MM.1S (cell line): Measurements from ENCODE around the gene PIK3C3.

Experiments used
- DNase-seq: peaks from one replicate; pipeline ENCODE4 v3.0.0-alpha.2; 2015
- H2AFZ ChIP-seq: fragments of 300-600 bp; sonication (generic); 2 replicates; pipeline ENCODE4 v1.6.0; 2016; ENCODE audit warnings: antibody characterized with exemption, low read length
- H3F3A ChIP-seq: fragments of 300-600 bp; sonication (generic); 2 replicates; pipeline ENCODE4 v1.6.1; 2016; ENCODE audit warnings: mild to moderate bottlenecking, antibody characterized with exemption, low read length, moderate library complexity, mixed read lengths; ENCODE audit not compliant: insufficient read depth
- H3K27ac ChIP-seq: fragments of 300-600 bp; sonication (generic); 2 replicates; pipeline ENCODE4 v1.5.1; 2016; ENCODE audit warnings: mild to moderate bottlenecking, low read length
- H3K27me3 ChIP-seq: fragments of 300-600 bp; sonication (generic); replicated peaks from 2 replicates; pipeline ENCODE4 v1.6.0; 2016; ENCODE audit warnings: low read length; ENCODE audit not compliant: insufficient read depth
- H3K36me3 ChIP-seq: fragments of 300-600 bp; sonication (generic); replicated peaks from 2 replicates; pipeline ENCODE4 v1.6.1; 2016; ENCODE audit warnings: mild to moderate bottlenecking, low read length, mixed read lengths; ENCODE audit not compliant: insufficient read depth
- H3K4me1 ChIP-seq: fragments of 300-600 bp; sonication (generic); 2 replicates; pipeline ENCODE4 v1.6.1; 2016; ENCODE audit warnings: low read length, mixed read lengths
- H3K4me2 ChIP-seq: fragments of 300-600 bp; sonication (generic); 2 replicates; pipeline ENCODE4 v1.6.0; 2016; ENCODE audit warnings: low read depth, low read length
- H3K4me3 ChIP-seq: fragments of 300-600 bp; sonication (generic); 2 replicates; pipeline ENCODE4 v1.5.1; 2016; ENCODE audit warnings: low read length, mixed read lengths
- H3K79me2 ChIP-seq: fragments of 300-600 bp; sonication (generic); 2 replicates; pipeline ENCODE4 v1.6.1; 2016; ENCODE audit warnings: mixed run types, low read length, mixed read lengths
- H3K9ac ChIP-seq: fragments of 300-600 bp; sonication (generic); 2 replicates; pipeline ENCODE4 v1.6.1; 2016; ENCODE audit warnings: low read length, mixed read lengths
- H3K9me2 ChIP-seq: fragments of 300-600 bp; sonication (generic); replicated peaks from 2 replicates; pipeline ENCODE4 v1.6.1; 2016; ENCODE audit warnings: mild to moderate bottlenecking, low read length, mixed read lengths; ENCODE audit not compliant: insufficient read depth
- H3K9me3 ChIP-seq: fragments of 300-600 bp; sonication (generic); replicated peaks from 2 replicates; pipeline ENCODE4 v1.6.1; 2016; ENCODE audit warnings: mild to moderate bottlenecking, low read length, mixed read lengths; ENCODE audit not compliant: insufficient read depth
- H4K20me1 ChIP-seq: fragments of 300-600 bp; sonication (generic); 2 replicates; pipeline ENCODE4 v1.6.1; 2016; ENCODE audit warnings: mild to moderate bottlenecking, low read length, moderate library complexity, mixed read lengths; ENCODE audit not compliant: insufficient read depth
- EZH2 ChIP-seq: fragments of 300-600 bp; sonication (generic); optimal IDR thresholded peaks from 2 replicates; pipeline ENCODE3; 2017; ENCODE audit warnings: low read depth, mild to moderate bottlenecking, antibody characterized with exemption, low read length, mixed read lengths
- EZH2phosphoT487 ChIP-seq: fragments of 300-600 bp; sonication (generic); IDR thresholded peaks from 2 replicates; pipeline ENCODE4 v1.6.1; 2018; ENCODE audit warnings: antibody characterized with exemption, low read length
- TF ChIP-seq, protein P1 (sequence below): fragments of 300-600 bp; sonication (generic); IDR thresholded peaks from 2 replicates; pipeline ENCODE4 v1.5.1; 2016; ENCODE audit warnings: antibody characterized with exemption, low read length, mixed read lengths

Gene PIK3C3

DNA sequence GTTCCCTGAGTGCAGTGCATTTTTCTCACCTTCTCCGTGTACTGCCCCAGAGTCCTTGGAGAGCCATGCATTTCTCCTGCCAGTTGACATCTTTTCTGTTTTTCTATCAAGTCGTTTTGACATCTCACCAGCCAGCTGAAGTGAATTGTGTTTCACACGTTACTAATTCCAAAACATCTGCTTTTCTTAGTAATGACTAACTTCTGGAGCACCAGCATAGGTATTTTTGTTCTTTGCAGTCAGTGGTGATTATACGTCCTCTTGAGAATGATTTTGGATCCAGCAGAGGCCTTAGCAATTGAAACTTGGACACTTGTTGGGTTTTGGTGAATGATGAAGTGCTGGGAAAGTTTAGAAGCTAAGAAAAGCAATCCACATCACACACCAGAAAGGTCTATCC lies 112.5 kb downstream of the PIK3C3 start:
- Histone ChIP-seq H3K4me2 (no peak overlapping the region), H4K20me1 (no peaks in the 10 kb centered on the region), H3K27ac (no peak overlapping the region), H3K27me3 (no peaks in the 10 kb centered on the region), H3K36me3 (0 out of 2 replicates have a peak, but pooled peaks cover 2% of the 10 kb centered on the region), H3K4me3 (no peak overlapping the region), H3K9ac (no peak overlapping the region), H3K79me2 (no peaks in the 10 kb centered on the region), H2AFZ (no peak overlapping the region), H3K9me2 (no peaks in the 10 kb centered on the region), H3K9me3 (no peaks in the 10 kb centered on the region), H3F3A (no peaks in the 10 kb centered on the region), H3K4me1 (no peaks in the 10 kb centered on the region)
- no peak for DNase-seq
- no peak for TF ChIP-seq EZH2phosphoT487
- TF ChIP-seq, protein P1, sequence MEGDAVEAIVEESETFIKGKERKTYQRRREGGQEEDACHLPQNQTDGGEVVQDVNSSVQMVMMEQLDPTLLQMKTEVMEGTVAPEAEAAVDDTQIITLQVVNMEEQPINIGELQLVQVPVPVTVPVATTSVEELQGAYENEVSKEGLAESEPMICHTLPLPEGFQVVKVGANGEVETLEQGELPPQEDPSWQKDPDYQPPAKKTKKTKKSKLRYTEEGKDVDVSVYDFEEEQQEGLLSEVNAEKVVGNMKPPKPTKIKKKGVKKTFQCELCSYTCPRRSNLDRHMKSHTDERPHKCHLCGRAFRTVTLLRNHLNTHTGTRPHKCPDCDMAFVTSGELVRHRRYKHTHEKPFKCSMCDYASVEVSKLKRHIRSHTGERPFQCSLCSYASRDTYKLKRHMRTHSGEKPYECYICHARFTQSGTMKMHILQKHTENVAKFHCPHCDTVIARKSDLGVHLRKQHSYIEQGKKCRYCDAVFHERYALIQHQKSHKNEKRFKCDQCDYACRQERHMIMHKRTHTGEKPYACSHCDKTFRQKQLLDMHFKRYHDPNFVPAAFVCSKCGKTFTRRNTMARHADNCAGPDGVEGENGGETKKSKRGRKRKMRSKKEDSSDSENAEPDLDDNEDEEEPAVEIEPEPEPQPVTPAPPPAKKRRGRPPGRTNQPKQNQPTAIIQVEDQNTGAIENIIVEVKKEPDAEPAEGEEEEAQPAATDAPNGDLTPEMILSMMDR: no peak
- TF ChIP-seq EZH2: no peak

DNA sequence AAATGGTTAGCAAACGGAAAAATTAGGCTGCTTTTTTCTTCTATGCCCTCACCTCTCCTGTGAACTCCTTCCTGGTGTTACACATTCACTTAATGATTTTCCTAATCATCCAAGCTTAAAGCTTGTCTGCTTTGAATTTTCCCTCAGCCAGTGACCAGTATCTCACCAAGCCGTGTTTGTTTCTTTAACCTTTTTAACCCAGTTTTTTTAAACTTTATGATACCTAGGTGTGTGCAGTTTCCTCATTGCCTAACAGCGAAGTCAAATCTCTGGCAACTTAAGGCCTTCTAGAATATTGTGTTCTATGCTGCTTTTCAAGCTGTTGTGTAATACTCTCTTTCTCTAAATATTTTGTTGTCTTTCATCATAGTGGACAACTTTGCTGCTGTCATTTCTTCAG lies 113.0 kb downstream of the PIK3C3 start:
- H3K9me3 ChIP-seq: no peaks in the 10 kb centered on the region
- TF ChIP-seq, protein P1: no peak
- no peak for TF ChIP-seq EZH2
- TF ChIP-seq EZH2phosphoT487: no peak
- H4K20me1 ChIP-seq: no peaks in the 10 kb centered on the region
- DNase-seq: no peak
- H3K9me2 ChIP-seq: no peaks in the 10 kb centered on the region
- H3K4me1 ChIP-seq: no peaks in the 10 kb centered on the region
- H2AFZ ChIP-seq: no peak overlapping the region
- no peak overlapping the region for H3K4me2 ChIP-seq
- no peak overlapping the region for H3K4me3 ChIP-seq
- no peak overlapping the region for H3K9ac ChIP-seq
- H3F3A ChIP-seq: no peaks in the 10 kb centered on the region
- no peaks in the 10 kb centered on the region for H3K27me3 ChIP-seq
- no peaks in the 10 kb centered on the region for H3K79me2 ChIP-seq
- H3K27ac ChIP-seq: no peak overlapping the region
- 0 out of 2 replicates have a peak, but pooled peaks cover 2% of the 10 kb centered on the region for H3K36me3 ChIP-seq

DNA sequence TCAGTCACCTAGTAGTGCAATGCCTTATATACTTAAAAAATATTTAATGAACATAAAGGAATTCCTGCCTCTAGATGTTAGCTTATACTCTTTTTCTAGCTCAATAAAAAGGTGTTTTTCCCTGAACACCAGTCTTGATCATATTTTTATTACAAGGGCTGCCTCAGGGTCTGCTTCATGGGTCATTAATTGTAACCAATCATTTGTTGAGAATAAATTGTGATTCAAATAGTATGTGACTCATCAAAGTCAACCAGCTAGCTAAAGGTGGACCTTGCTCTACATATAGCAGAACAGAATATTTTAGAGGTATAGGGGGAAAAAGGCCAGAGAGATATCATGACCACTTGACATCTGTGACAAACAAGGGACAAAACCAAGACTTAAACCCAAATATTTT lies 114.0 kb downstream of the PIK3C3 start:
- H3K27ac ChIP-seq: no peak overlapping the region
- H4K20me1 ChIP-seq: no peaks in the 10 kb centered on the region
- DNase-seq: no peak
- H3K9me2 ChIP-seq: no peaks in the 10 kb centered on the region
- no peak overlapping the region for H3K9ac ChIP-seq
- no peaks in the 10 kb centered on the region for H3K27me3 ChIP-seq
- no peaks in the 10 kb centered on the region for H3F3A ChIP-seq
- H3K4me3 ChIP-seq: no peak overlapping the region
- no peaks in the 10 kb centered on the region for H3K4me1 ChIP-seq
- 0 out of 2 replicates have a peak, but pooled peaks cover 2% of the 10 kb centered on the region for H3K36me3 ChIP-seq
- H3K79me2 ChIP-seq: no peaks in the 10 kb centered on the region
- no peaks in the 10 kb centered on the region for H3K9me3 ChIP-seq
- TF ChIP-seq EZH2: no peak
- TF ChIP-seq, protein P1: no peak
- no peak for TF ChIP-seq EZH2phosphoT487
- no peak overlapping the region for H2AFZ ChIP-seq
- no peak overlapping the region for H3K4me2 ChIP-seq
